SK-N-SH (cell line): ENCODE measurements around the gene MAN2A2. TPM values are rescaled to one million over a fixed set of nuclear protein-coding genes. Genes with fewer than 3 reads are reported as not detected.

Source experiments
- CTCF ChIA-PET: fragments of 300-600, 350-600 bp; formaldehyde crosslinking; extraction: SDS; loops from one replicate; lab custom pipeline; 2021; lab: Yijun Ruan, JAX
- POLR2A ChIA-PET: fragments of 350-600 bp; sonication (Branson Sonifier 250); formaldehyde crosslinking; extraction: SDS; loops from one replicate; lab custom pipeline; 2020; ENCODE audit warnings: antibody characterized with exemption, inconsistent platforms; lab: Yijun Ruan, JAX
- DNase-seq: peaks from one replicate; pipeline ENCODE4 v3.0.0; 2012
- H2AFZ ChIP-seq: fragments of 200-600 bp; sonication (generic); 2 replicates; pipeline ENCODE4 v1.8.1; 2016; ENCODE audit warnings: antibody characterized with exemption, mild to moderate bottlenecking, low read depth
- H3F3A ChIP-seq: fragments of 200-600 bp; sonication (generic); replicated peaks from 2 replicates; pipeline ENCODE3; 2016; ENCODE audit warnings: antibody characterized with exemption, mild to moderate bottlenecking; ENCODE audit not compliant: insufficient read depth
- H3K27ac ChIP-seq, 2 experiments: fragments of 200-500 bp in 1 of 2; fragments of 200-600 bp in 1 of 2; sonication (Bioruptor generic) in 1 of 2; sonication (generic), shearing (Covaris generic) in 1 of 2; 2 replicates each; pipeline versions ENCODE4 v1.5.1 to v1.6.1; 2014 to 2016; ENCODE audit warnings: low read depth in 2 of 2, inconsistent platforms in 1 of 2, low read length in 1 of 2, mild to moderate bottlenecking in 1 of 2, mixed read lengths in 1 of 2
- H3K27me3 ChIP-seq: fragments of 200-600 bp; sonication (generic), shearing (Covaris generic); 2 replicates; pipeline ENCODE4 v1.6.1; 2016; ENCODE audit warnings: mixed run types; ENCODE audit not compliant: insufficient read depth
- H3K36me3 ChIP-seq, 2 experiments: fragments of 200-500 bp in 1 of 2; fragments of 200-600 bp in 1 of 2; sonication (Bioruptor generic) in 1 of 2; sonication (generic) in 1 of 2; replicated peaks in 1 of 2; 2 replicates each; pipeline versions ENCODE3 to v1.5.1; 2014 to 2016; ENCODE audit warnings: low read length in 1 of 2, mild to moderate bottlenecking in 1 of 2; ENCODE audit not compliant: insufficient read depth in 2 of 2, control insufficient read depth in 1 of 2
- H3K4me1 ChIP-seq, 2 experiments: fragments of 200-500 bp in 1 of 2; fragments of 200-600 bp in 1 of 2; sonication (Bioruptor generic) in 1 of 2; sonication (generic), shearing (Covaris generic) in 1 of 2; 2 replicates each; pipeline versions ENCODE4 v1.5.1 to v1.6.1; 2014 to 2016; ENCODE audit warnings: low read depth in 1 of 2, low read length in 1 of 2, mixed run types in 1 of 2; ENCODE audit not compliant: insufficient read depth in 2 of 2, control insufficient read depth in 1 of 2
- H3K4me2 ChIP-seq: fragments of 200-600 bp; sonication (generic), shearing (Covaris generic); 2 replicates; pipeline ENCODE4 v1.6.1; 2017; ENCODE audit warnings: mixed run types
- H3K4me3 ChIP-seq, 2 experiments: fragments of 200-500 bp in 1 of 2; fragments of 200-600 bp in 1 of 2; sonication (Bioruptor generic) in 1 of 2; sonication (generic), shearing (Covaris generic) in 1 of 2; 2 replicates each; pipeline versions ENCODE4 v1.5.1 to v1.8.1; 2014 to 2016; ENCODE audit warnings: low read depth in 2 of 2, inconsistent platforms in 1 of 2, low read length in 1 of 2, mild to moderate bottlenecking in 1 of 2, mixed read lengths in 1 of 2, moderate library complexity in 1 of 2
- H3K79me2 ChIP-seq: fragments of 200-600 bp; sonication (generic); 2 replicates; pipeline ENCODE4 v1.8.1; 2017; ENCODE audit warnings: mild to moderate bottlenecking; ENCODE audit not compliant: insufficient read depth
- H3K9ac ChIP-seq: fragments of 200-600 bp; sonication (generic); 2 replicates; pipeline ENCODE4 v1.6.1; 2017; ENCODE audit warnings: mixed run types
- H3K9me2 ChIP-seq: fragments of 200-600 bp; sonication (generic); 2 replicates; pipeline ENCODE4 v1.6.1; 2017; ENCODE audit warnings: mixed run types
- H3K9me3 ChIP-seq: fragments of 200-600 bp; sonication (generic); 2 replicates; pipeline ENCODE4 v1.6.1; 2017; ENCODE audit warnings: mixed run types, mild to moderate bottlenecking, moderate library complexity
- H4K20me1 ChIP-seq: fragments of 200-600 bp; sonication (generic); 2 replicates; pipeline ENCODE4 v1.6.1; 2017; ENCODE audit warnings: mild to moderate bottlenecking, mixed run types; ENCODE audit not compliant: insufficient read depth
- EZH2phosphoT487 ChIP-seq: fragments of 200-600 bp; sonication (generic); IDR thresholded peaks from 2 replicates; pipeline ENCODE4 v1.6.1; 2017; ENCODE audit warnings: low read depth, mixed run types, mild to moderate bottlenecking, antibody characterized with exemption, moderate library complexity, borderline replicate concordance
- FOXJ3 ChIP-seq: sonication (generic); formaldehyde crosslinking; IDR thresholded peaks from 2 replicates; pipeline ENCODE4 v1.5.1; 2020; ENCODE audit warnings: mild to moderate bottlenecking, missing genetic modification reagents
- FOXM1 ChIP-seq: IDR thresholded peaks from 2 replicates; pipeline ENCODE4 v1.4.0; 2012; ENCODE audit warnings: low read depth, mild to moderate bottlenecking
- GATA2 ChIP-seq: sonication (generic); formaldehyde crosslinking; IDR thresholded peaks from 2 replicates; pipeline ENCODE4 v1.5.0; 2020; ENCODE audit warnings: mild to moderate bottlenecking, missing genetic modification reagents
- POLR2AphosphoS5 ChIP-seq: IDR thresholded peaks from 2 replicates; pipeline ENCODE4 v1.6.1; 2012; ENCODE audit warnings: low read depth, low read length
- SIN3A ChIP-seq: IDR thresholded peaks from 2 replicates; pipeline ENCODE4 v1.6.1; 2012; ENCODE audit warnings: low read depth, mild to moderate bottlenecking, low read length, moderate library complexity, borderline replicate concordance
- SMC3 ChIP-seq: IDR thresholded peaks from 2 replicates; pipeline ENCODE4 v1.6.1; 2012; ENCODE audit warnings: low read depth, low read length, improper control_type of control experiment
- YY1 ChIP-seq: IDR thresholded peaks from 2 replicates; pipeline ENCODE4 v1.4.0; 2012; ENCODE audit warnings: low read depth, mild to moderate bottlenecking
- ZBTB33 ChIP-seq: IDR thresholded peaks from 2 replicates; pipeline ENCODE4 v1.4.0; 2012; ENCODE audit warnings: low read depth, borderline replicate concordance
- WGBS: methylation state at CpG from one replicate; pipeline ENCODE4 v1.1.6; 2017; ENCODE audit warnings: low lambda C conversion rate; 5-methylcytosine and 5-hydroxymethylcytosine counted together
- polyA plus RNA-seq, 3 experiments: library from polyadenylated mRNA; depleted of rRNA; stranded (reverse); fragments of >200 nt; gene quantifications; 2 replicates each; pipeline ENCODE4 v1.2.3, GENCODE V29; 2012
- TF ChIP-seq, protein P1 (sequence below): fragments of 200-600 bp; sonication (generic); IDR thresholded peaks from 2 replicates; pipeline ENCODE4 v1.6.1; 2017; ENCODE audit warnings: antibody characterized with exemption, mild to moderate bottlenecking, moderate library complexity
- TF ChIP-seq, protein P2 (sequence below): IDR thresholded peaks from 2 replicates; pipeline ENCODE4 v1.6.1; 2012; ENCODE audit warnings: mild to moderate bottlenecking, low read depth, low read length, moderate library complexity

MAN2A2 gene
- polyA plus RNA-seq, 1 of the 3 experiments (the other 2 are of a cell fraction): 35.0 TPM

GRCh38 chr15:90880381-90881145, 22.5 kb upstream of the MAN2A2 start:
- Histone ChIP-seq H3K36me3 (peaks cover 13 to 62% of the 10 kb centered on the region in 2 experiments), H3K4me1 (peaks cover 0 to 14% of the 10 kb centered on the region in 2 experiments; a peak in 1 of 4 replicates), H3K27ac (no peak overlapping the region), H3K4me2 (no peak overlapping the region), H3K27me3 (no peaks in the 10 kb centered on the region), H3K9me3 (no peaks in the 10 kb centered on the region), H3F3A (peaks cover 9% of the 10 kb centered on the region), H3K79me2 (peaks cover 13% of the 10 kb centered on the region; the same call in 1 of the 2 replicates), H2AFZ (no peak overlapping the region), H3K9me2 (no peaks in the 10 kb centered on the region), H3K4me3 (no peak overlapping the region), H4K20me1 (no peaks in the 10 kb centered on the region), H3K9ac (no peak overlapping the region)
- POLR2A ChIA-PET: no interaction called here
- WGBS: 91% methylated on average over 11 of the region's 16 CpGs
- no peak for TF ChIP-seq SMC3
- TF ChIP-seq POLR2AphosphoS5: no peak
- TF ChIP-seq, protein P1, sequence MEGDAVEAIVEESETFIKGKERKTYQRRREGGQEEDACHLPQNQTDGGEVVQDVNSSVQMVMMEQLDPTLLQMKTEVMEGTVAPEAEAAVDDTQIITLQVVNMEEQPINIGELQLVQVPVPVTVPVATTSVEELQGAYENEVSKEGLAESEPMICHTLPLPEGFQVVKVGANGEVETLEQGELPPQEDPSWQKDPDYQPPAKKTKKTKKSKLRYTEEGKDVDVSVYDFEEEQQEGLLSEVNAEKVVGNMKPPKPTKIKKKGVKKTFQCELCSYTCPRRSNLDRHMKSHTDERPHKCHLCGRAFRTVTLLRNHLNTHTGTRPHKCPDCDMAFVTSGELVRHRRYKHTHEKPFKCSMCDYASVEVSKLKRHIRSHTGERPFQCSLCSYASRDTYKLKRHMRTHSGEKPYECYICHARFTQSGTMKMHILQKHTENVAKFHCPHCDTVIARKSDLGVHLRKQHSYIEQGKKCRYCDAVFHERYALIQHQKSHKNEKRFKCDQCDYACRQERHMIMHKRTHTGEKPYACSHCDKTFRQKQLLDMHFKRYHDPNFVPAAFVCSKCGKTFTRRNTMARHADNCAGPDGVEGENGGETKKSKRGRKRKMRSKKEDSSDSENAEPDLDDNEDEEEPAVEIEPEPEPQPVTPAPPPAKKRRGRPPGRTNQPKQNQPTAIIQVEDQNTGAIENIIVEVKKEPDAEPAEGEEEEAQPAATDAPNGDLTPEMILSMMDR: no peak
- TF ChIP-seq EZH2phosphoT487: no peak
- TF ChIP-seq SIN3A: no peak
- TF ChIP-seq GATA2: no peak
- no peak for TF ChIP-seq YY1
- TF ChIP-seq, protein P2, sequence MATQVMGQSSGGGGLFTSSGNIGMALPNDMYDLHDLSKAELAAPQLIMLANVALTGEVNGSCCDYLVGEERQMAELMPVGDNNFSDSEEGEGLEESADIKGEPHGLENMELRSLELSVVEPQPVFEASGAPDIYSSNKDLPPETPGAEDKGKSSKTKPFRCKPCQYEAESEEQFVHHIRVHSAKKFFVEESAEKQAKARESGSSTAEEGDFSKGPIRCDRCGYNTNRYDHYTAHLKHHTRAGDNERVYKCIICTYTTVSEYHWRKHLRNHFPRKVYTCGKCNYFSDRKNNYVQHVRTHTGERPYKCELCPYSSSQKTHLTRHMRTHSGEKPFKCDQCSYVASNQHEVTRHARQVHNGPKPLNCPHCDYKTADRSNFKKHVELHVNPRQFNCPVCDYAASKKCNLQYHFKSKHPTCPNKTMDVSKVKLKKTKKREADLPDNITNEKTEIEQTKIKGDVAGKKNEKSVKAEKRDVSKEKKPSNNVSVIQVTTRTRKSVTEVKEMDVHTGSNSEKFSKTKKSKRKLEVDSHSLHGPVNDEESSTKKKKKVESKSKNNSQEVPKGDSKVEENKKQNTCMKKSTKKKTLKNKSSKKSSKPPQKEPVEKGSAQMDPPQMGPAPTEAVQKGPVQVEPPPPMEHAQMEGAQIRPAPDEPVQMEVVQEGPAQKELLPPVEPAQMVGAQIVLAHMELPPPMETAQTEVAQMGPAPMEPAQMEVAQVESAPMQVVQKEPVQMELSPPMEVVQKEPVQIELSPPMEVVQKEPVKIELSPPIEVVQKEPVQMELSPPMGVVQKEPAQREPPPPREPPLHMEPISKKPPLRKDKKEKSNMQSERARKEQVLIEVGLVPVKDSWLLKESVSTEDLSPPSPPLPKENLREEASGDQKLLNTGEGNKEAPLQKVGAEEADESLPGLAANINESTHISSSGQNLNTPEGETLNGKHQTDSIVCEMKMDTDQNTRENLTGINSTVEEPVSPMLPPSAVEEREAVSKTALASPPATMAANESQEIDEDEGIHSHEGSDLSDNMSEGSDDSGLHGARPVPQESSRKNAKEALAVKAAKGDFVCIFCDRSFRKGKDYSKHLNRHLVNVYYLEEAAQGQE: no peak
- no peak for TF ChIP-seq FOXM1
- no peak for TF ChIP-seq FOXJ3 (CRISPR knock-in tag)
- TF ChIP-seq ZBTB33: no peak
- CTCF ChIA-PET: no interaction called here
- no peak for DNase-seq
